Activated CD4-positive, alpha-beta T cell treated with anti-CD3 and anti-CD28 coated beads for 1 hour (primary cell): ENCODE results near the gene MACF1.

ENCODE experiments used
- DNase-seq: peaks from one replicate; pipeline ENCODE4 v3.0.0-alpha.2; 2020

MACF1 gene

GRCh38 chr1:39398278-39399021, 194.0 kb downstream of the MACF1 start:
- DNase-seq = no peak

GRCh38 chr1:39401106-39401505, 196.6 kb downstream of the MACF1 start:
- no peak for DNase-seq

GRCh38 chr1:39404876-39405275, 200.4 kb downstream of the MACF1 start:
- DNase-seq = no peak

GRCh38 chr1:39405358-39405757, 200.9 kb downstream of the MACF1 start:
- no peak for DNase-seq

- no peak for DNase-seq
These were observed 202.3 kb downstream of the MACF1 start for GRCh38 chr1:39406533-39407450.

GRCh38 chr1:39407510-39407895, 203.0 kb downstream of the MACF1 start:
- DNase-seq = no peak

GRCh38 chr1:39407896-39408640, 203.6 kb downstream of the MACF1 start:
- DNase-seq = no peak

- peak; percentile 72 for DNase-seq
These were observed 204.2 kb downstream of the MACF1 start for GRCh38 chr1:39408641-39409054.

- no peak for DNase-seq
These were observed 204.7 kb downstream of the MACF1 start for GRCh38 chr1:39409055-39409816.

GRCh38 chr1:39410915-39411436, 206.5 kb downstream of the MACF1 start:
- DNase-seq = peak; percentile 53

- DNase-seq = no peak
These were observed 207.3 kb downstream of the MACF1 start for GRCh38 chr1:39411526-39412478.

- no peak for DNase-seq
These were observed 208.4 kb downstream of the MACF1 start for GRCh38 chr1:39412892-39413291.

GRCh38 chr1:39413902-39414528, 209.5 kb downstream of the MACF1 start:
- no peak for DNase-seq

- no peak for DNase-seq
These were observed 211.1 kb downstream of the MACF1 start for GRCh38 chr1:39415553-39415952.

GRCh38 chr1:39416609-39417008, 212.1 kb downstream of the MACF1 start:
- DNase-seq = no peak

GRCh38 chr1:39418236-39418635, 213.7 kb downstream of the MACF1 start:
- DNase-seq = no peak

- no peak for DNase-seq
These were observed 216.0 kb downstream of the MACF1 start for GRCh38 chr1:39420493-39420892.

GRCh38 chr1:39422614-39423013, 218.1 kb downstream of the MACF1 start:
- no peak for DNase-seq

GRCh38 chr1:39425151-39425550, 220.7 kb downstream of the MACF1 start:
- DNase-seq = no peak

- no peak for DNase-seq
These were observed 221.1 kb downstream of the MACF1 start for GRCh38 chr1:39425634-39426033.

- no peak for DNase-seq
These were observed 221.9 kb downstream of the MACF1 start for GRCh38 chr1:39426346-39426745.
